ENCODE data around the gene HCAR1.
"Not testable (repeated sequence)": the region's sequence is repeated elsewhere in the genome, so short reads cannot be mapped to it uniquely, and the experiment has no call there.

The HCAR1 gene

GRCh38 chr12:122726080-122726558, 4.5 kb downstream of the HCAR1 start:
- H3K27ac ChIP-seq, result no peak overlapping the region
- TF ChIP-seq ZFX (IDR thresholded peaks at IDR 0.05) (no peak), CTCF (conservative IDR thresholded peaks at IDR 0.05) (no peak)

- TF ChIP-seq ZFX (IDR thresholded peaks at IDR 0.05) (no peak), CTCF (conservative IDR thresholded peaks at IDR 0.05) (no peak)
- no peak overlapping the region for H3K27ac ChIP-seq
These were observed 5.1 kb downstream of the HCAR1 start for GRCh38 chr12:122725452-122726079.

- TF ChIP-seq CTCF (conservative IDR thresholded peaks at IDR 0.05), result no peak
- no peak overlapping the region for H3K27ac ChIP-seq
These were observed 5.9 kb downstream of the HCAR1 start for GRCh38 chr12:122724641-122725243.

GRCh38 chr12:122722387-122722786, 8.3 kb downstream of the HCAR1 start:
- TF ChIP-seq ZFX (IDR thresholded peaks at IDR 0.05) (no peak), CTCF (conservative IDR thresholded peaks at IDR 0.05) (no peak)
- H3K27ac ChIP-seq, result no peak overlapping the region

GRCh38 chr12:122721057-122721545, 9.5 kb downstream of the HCAR1 start:
- H3K27ac ChIP-seq, result no peak overlapping the region
- TF ChIP-seq ZFX (IDR thresholded peaks at IDR 0.05) (no peak), CTCF (conservative IDR thresholded peaks at IDR 0.05) (no peak)

- not testable (repeated sequence) for H3K27ac ChIP-seq
These were observed 14.0 kb downstream of the HCAR1 start, which contains the start of gene HCAR3 for GRCh38 chr12:122716658-122717057. TSS of gene HCAR3 (minus strand) at chr12:122716811. CDS start at chr12:122716737, 74 bp downstream.

GRCh38 chr12:122715211-122715610, 15.4 kb downstream of the HCAR1 start:
- H3K27ac ChIP-seq, result not testable (repeated sequence)

- H3K27ac ChIP-seq, result not testable (repeated sequence)
These were observed 17.0 kb downstream of the HCAR1 start for GRCh38 chr12:122713491-122714188.

GRCh38 chr12:122711266-122711665, 19.4 kb downstream of the HCAR1 start:
- not testable (repeated sequence) for H3K27ac ChIP-seq

GRCh38 chr12:122710341-122710740, 20.3 kb downstream of the HCAR1 start:
- H3K27ac ChIP-seq, result not testable (repeated sequence)

- H3K27ac ChIP-seq, result not testable (repeated sequence)
These were observed 21.4 kb downstream of the HCAR1 start for GRCh38 chr12:122709287-122709686.

- not testable (repeated sequence) for H3K27ac ChIP-seq
These were observed 26.8 kb downstream of the HCAR1 start for GRCh38 chr12:122703841-122704240.

GRCh38 chr12:122702890-122703611, 27.6 kb downstream of the HCAR1 start, which contains the start of gene HCAR2:
TSS of gene HCAR2 (minus strand) at chr12:122703357. CDS start at chr12:122703283, 74 bp downstream.
- not testable (repeated sequence) for H3K27ac ChIP-seq

Data from C4-2B (cell line).